GM18951 (cell line): ENCODE data around the gene TF.

Experiments
- POLR2A ChIP-seq: IDR thresholded peaks from 4 replicates; pipeline ENCODE4 v1.6.1; 2011; ENCODE audit warnings: mild to moderate bottlenecking; ENCODE audit not compliant: insufficient read length, insufficient read depth; ENCODE audit errors: extremely low read depth
- in situ Hi-C: fragments of 300-500 bp; cut with MboI; formaldehyde crosslinking; loops from one replicate; pipeline ENCODE4 v1.12.0; 2022; ENCODE audit warnings: low sequenced_read_pairs, mixed read lengths, inconsistent platforms; ENCODE audit not compliant: unreplicated experiment

The TF gene

DNA sequence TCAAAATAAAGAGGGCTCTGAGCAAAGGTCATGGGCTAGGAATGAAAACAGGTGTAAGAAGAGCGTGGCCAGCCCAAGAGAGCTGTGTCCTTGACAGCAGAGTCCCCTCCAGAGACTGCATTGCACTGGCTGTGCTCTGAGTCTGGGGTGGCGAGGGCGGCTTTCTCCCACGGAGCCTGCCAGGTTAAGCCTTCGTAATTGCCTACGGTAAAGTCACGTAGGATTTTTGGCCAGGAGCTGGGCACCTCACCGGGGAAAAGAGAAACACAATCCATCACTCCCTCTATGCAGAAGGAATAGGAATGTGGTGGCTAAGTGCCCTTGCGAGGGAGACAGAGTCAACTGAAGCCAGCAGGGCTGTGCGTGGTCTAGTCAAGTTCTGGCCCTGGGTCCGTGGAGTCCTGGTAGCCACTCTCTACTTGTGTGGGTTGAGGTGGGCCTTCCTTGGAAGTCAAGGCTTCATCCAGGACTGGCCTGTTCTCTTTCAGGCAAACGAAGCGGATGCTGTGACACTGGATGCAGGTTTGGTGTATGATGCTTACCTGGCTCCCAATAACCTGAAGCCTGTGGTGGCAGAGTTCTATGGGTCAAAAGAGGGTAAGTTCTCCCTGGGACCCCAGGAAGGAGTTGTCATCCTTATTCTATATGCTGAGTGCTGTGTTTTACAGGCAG lies 7.0 kb downstream of the TF start:
- no peak for TF ChIP-seq POLR2A

DNA sequence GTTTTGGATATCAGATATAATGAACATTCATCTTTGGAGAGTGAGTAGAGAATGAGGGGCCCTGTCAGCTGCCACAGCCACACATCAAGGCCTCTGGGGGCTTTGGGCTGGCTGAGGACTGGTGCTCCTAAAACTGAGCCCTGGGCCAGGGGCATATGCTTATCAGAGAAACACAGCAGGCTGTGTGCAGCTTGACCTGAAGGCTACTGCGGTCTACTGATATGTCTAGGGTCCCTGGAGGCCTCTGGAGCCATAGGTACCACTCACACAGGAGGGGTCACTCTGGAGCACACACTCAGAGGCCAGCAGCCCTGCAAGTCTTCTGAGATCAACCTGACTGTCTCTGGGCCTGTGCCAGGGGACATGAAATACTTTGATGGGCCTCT lies 7.6 kb downstream of the TF start:
- TF ChIP-seq POLR2A = no peak
- in situ Hi-C loops = no loop called here

More for the DNA sequence above, 7.0 kb downstream of the TF start:
- in situ Hi-C loops = no loop called here

DNA sequence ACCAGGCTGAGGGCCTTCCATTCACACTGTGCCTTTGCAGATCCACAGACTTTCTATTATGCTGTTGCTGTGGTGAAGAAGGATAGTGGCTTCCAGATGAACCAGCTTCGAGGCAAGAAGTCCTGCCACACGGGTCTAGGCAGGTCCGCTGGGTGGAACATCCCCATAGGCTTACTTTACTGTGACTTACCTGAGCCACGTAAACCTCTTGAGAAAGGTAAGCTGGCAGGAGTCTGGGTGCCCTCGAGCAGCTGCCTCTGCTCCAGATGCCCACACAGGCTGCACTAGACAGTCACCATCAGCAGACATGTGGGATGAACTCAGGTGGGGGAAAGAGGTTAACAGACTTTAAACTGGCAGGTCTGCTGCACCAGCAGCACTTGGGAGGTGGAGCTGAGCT lies 8.3 kb downstream of the TF start:
- no peak for TF ChIP-seq POLR2A
- in situ Hi-C loops = no loop called here

GRCh38 chr3:133754973-133755828 lies 9.0 kb downstream of the TF start:
- TF ChIP-seq POLR2A = no peak
- in situ Hi-C loops = no loop called here

DNA sequence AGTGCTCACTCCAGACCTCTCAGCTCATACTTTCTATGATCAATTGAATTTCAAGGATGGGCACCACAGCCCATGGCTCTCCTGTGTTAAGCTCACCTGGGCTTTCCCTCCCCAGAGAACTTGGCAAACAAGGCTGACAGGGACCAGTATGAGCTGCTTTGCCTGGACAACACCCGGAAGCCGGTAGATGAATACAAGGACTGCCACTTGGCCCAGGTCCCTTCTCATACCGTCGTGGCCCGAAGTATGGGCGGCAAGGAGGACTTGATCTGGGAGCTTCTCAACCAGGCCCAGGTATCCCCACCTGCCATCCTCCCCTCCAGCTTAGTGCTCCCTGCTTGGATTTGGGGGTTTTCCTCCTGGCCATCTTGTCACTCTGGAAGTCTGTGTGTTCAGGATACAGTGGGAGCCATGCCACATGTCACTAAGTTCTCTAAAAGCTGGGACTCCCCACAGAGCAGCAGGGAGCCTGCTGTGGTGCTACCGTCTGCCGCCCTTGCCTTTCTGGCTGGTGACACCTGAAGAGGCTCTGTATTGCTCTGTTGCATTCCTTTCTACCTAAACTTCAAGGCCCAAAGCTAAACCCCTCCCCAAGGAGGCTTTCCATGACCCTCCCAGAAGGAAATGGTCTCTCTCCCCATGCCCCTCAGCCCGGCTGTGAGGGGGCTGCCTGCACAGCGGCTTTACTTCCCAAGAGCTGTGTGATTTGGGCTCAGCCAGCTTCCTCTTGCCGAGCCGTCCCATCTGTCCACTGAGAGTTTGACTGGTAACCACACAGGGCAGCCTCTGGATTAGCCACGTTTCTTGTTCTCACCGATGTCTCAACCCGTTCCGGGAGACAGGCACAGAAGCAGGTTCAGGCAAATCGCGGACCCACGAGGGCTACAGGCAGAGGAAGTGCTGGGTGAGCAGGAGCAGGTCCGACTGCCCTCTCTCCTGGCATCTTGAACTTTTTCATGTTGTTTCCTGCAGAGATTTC lies 10.8 kb downstream of the TF start:
- TF ChIP-seq POLR2A = no peak
- in situ Hi-C loops = no loop called here

DNA sequence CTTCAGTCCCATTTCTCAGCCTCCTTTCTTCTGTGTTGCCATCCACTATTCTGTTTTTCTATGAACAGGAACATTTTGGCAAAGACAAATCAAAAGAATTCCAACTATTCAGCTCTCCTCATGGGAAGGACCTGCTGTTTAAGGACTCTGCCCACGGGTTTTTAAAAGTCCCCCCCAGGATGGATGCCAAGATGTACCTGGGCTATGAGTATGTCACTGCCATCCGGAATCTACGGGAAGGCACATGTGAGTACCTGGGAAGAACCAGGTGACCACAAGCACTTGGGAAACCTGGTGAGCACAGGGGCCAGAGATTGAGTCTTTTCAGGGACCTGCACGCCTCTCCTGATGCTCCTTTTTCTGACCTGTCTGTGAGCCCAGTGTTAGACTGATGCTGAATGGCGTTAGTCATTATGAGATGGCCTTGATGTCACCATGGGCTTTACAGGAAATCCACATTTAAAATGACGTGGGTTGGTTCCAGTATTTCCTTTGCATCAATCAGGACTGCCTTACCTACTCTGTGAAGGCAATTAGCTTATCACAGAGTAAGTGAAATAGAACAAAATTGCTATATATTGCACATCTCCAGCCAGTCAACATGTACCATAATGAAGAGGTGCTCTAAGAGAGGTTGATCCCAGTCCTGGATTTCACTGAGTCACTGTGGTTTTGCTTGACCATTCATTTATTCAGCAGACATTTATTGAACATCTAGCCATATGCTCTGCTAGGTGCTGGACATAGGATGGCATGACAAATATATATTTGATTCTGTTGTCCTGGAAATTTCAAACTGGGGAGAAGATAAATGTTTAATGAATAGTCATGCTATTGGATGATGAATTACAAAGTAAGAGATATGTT lies 11.7 kb downstream of the TF start:
- in situ Hi-C loops = no loop called here

GRCh38 chr3:133758568-133758928 lies 12.4 kb downstream of the TF start:
- TF ChIP-seq POLR2A = no peak
- in situ Hi-C loops = no loop called here

More for the DNA sequence above, 11.7 kb downstream of the TF start:
- TF ChIP-seq POLR2A = no peak

DNA sequence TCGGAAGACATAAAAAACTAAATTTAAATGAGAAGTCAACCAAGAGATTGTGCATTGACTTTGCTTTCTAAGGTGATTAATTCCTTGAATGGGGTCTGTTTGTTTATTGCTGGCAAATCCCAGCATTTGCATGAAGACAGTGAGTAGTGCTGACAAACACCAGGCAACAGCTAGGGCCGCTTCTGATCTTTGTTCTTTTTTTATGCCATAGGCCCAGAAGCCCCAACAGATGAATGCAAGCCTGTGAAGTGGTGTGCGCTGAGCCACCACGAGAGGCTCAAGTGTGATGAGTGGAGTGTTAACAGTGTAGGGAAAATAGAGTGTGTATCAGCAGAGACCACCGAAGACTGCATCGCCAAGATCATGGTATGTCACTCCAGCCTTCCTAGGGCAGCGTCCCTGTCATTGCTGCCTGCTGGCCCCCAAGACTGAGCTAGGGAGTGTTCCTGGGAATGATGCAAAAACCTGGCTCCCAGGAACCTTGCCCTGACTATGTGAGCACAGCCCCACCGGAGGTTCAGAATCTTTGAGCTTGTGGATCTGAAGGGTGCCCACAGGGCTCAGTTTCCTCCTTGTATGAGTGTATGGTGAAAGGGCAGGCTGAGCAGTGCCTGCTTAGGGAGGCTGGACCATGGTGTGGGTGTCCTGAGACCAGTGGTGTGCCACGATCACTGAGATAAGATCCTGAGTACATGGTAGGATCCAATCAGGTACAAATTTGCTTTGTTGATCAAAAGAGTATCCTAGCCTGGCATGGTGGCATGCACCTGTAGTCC lies 13.0 kb downstream of the TF start:
- no peak for TF ChIP-seq POLR2A
- in situ Hi-C loops = no loop called here

DNA sequence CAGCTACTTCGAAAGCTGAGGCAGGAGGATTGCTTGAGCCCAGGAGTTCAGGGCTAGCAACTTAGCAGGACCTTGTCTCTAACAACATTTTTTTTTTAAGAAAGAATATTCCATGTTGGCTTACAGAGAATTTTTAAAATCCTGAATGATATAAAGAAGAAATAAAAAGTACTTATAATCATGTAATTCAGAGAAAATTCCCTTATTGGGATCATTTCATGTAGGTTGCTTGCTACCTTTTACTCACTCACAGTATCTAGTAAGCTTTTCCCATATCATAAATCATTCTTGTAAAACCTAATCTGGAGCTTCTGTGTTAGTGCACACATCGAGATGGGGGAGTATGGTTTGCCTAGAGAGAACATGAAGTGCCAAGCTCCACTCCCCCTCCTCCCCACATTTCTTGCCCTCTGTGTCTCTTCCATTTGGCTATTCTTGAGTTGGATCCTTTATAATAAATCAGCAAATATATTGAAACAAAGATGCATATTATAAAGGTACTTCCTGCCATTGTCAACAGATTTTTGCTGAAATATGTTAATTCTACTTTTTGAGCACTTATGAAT lies 13.6 kb downstream of the TF start:
- TF ChIP-seq POLR2A = no peak
- in situ Hi-C loops = no loop called here

GRCh38 chr3:133760916-133761315 lies 14.7 kb downstream of the TF start:
- TF ChIP-seq POLR2A = no peak
- in situ Hi-C loops = no loop called here
